GM23248 (cell line): ENCODE measurements around the gene ST6GALNAC3.

ENCODE experiments used
- EZH2 ChIP-seq: fragments of 200-600 bp; sonication (generic); IDR thresholded peaks from 2 replicates; pipeline ENCODE4 v1.6.1; 2018; ENCODE audit warnings: antibody characterized with exemption, mild to moderate bottlenecking; ENCODE audit not compliant: insufficient read depth, poor library complexity, severe bottlenecking
- EZH2phosphoT487 ChIP-seq: fragments of 200-600 bp; sonication (generic); IDR thresholded peaks from 2 replicates; pipeline ENCODE4 v1.6.1; 2018; ENCODE audit warnings: antibody characterized with exemption, moderate library complexity, mild to moderate bottlenecking, low read depth; ENCODE audit not compliant: insufficient read depth

DNA sequence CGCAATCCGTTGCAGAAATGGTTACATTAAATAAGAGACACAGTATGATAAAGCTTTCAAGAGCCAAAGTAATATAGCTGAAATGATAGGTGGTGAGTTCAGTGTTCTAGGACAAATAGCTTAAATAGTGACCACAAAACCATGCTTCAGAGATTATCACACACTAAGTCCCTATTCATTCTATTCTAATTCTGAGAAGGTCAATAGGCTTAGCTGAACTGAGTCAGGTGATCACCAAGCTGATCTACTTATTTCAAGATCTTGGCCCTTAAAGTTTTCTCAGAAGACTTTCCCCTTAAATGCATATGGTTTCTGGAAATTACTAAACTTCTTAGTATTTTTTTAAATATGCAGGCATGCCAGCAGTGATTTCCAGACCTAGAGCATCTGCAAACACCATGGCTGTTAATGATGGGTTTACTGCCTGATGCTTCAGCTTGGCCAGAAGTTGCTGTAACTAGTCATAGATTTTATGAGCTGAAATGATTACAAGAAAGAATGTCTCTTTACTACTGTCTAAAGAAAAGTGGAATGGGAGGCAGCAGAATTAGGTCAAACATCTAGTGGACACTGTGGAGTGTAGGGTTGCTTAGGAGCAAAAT lies 242.9 kb downstream of the ST6GALNAC3 start:
- TF ChIP-seq EZH2 = no peak
- TF ChIP-seq EZH2phosphoT487 = no peak
